ENCODE measurements around the gene RAPGEF1.
"Not testable (repeated sequence)": the region's sequence is repeated elsewhere in the genome, so short reads cannot be mapped to it uniquely, and the experiment has no call there.

The RAPGEF1 gene

GRCh38 chr9:131575946-131576853 is 163.7 kb downstream of the RAPGEF1 start:
- DNase-seq (ENCODE audit: low read depth in 1 of 2, low spot score in 1 of 2), result no peak

GRCh38 chr9:131574730-131575640 is 164.9 kb downstream of the RAPGEF1 start:
- no peak for DNase-seq (ENCODE audit: low read depth in 1 of 2, low spot score in 1 of 2)

- no peak for DNase-seq (ENCODE audit: low read depth in 1 of 2, low spot score in 1 of 2)
Observed at GRCh38 chr9:131567910-131568309, 172.0 kb downstream of the RAPGEF1 start.

- no peak for DNase-seq (ENCODE audit: low read depth in 1 of 2, low spot score in 1 of 2)
Observed at GRCh38 chr9:131566158-131566557, 173.7 kb downstream of the RAPGEF1 start.

- DNase-seq (ENCODE audit: low read depth in 1 of 2, low spot score in 1 of 2), result no peak
Observed at GRCh38 chr9:131565369-131565768, 174.5 kb downstream of the RAPGEF1 start.

- no peak for DNase-seq (ENCODE audit: low read depth in 1 of 2, low spot score in 1 of 2)
Observed at GRCh38 chr9:131562032-131562959, 177.6 kb downstream of the RAPGEF1 start.

GRCh38 chr9:131559421-131560000 is 180.4 kb downstream of the RAPGEF1 start:
- no peak for DNase-seq (ENCODE audit: low read depth in 1 of 2, low spot score in 1 of 2)

GRCh38 chr9:131557855-131558548 is 181.9 kb downstream of the RAPGEF1 start:
- DNase-seq (ENCODE audit: low read depth in 1 of 2, low spot score in 1 of 2), result no peak

GRCh38 chr9:131555841-131556673 is 183.8 kb downstream of the RAPGEF1 start:
- DNase-seq (ENCODE audit: low read depth in 1 of 2, low spot score in 1 of 2), result no peak

GRCh38 chr9:131554843-131555351 is 185.0 kb downstream of the RAPGEF1 start:
- DNase-seq (ENCODE audit: low read depth in 1 of 2, low spot score in 1 of 2), result no peak

- DNase-seq (ENCODE audit: low read depth in 1 of 2, low spot score in 1 of 2), result no peak
Observed at GRCh38 chr9:131554087-131554842, 185.6 kb downstream of the RAPGEF1 start.

- no peak for DNase-seq (ENCODE audit: low read depth in 1 of 2, low spot score in 1 of 2)
Observed at GRCh38 chr9:131552030-131552429, 187.8 kb downstream of the RAPGEF1 start.

- not testable (repeated sequence) for DNase-seq (ENCODE audit: low read depth in 1 of 2, low spot score in 1 of 2)
Observed at GRCh38 chr9:131550465-131550864, 189.4 kb downstream of the RAPGEF1 start.

- DNase-seq (ENCODE audit: low read depth in 1 of 2, low spot score in 1 of 2), result not testable (repeated sequence)
Observed at GRCh38 chr9:131549186-131549585, 190.7 kb downstream of the RAPGEF1 start.

GRCh38 chr9:131546336-131547084 is 193.4 kb downstream of the RAPGEF1 start:
- no peak for DNase-seq (ENCODE audit: low read depth in 1 of 2, low spot score in 1 of 2)

GRCh38 chr9:131545786-131546335 is 194.0 kb downstream of the RAPGEF1 start:
- no peak for DNase-seq (ENCODE audit: low read depth in 1 of 2, low spot score in 1 of 2)

Data from activated CD4-positive, alpha-beta T cell treated with anti-CD3 and anti-CD28 coated beads, Interleukin-2, amount 50 U/mL, for 24 hours (primary cell).